Neural progenitor cell (in vitro differentiated cells): ENCODE data around the gene MYO18B.

ENCODE experiments used
- EZH2 ChIP-seq: fragments of 200-600 bp; sonication (generic); IDR thresholded peaks from 2 replicates; pipeline ENCODE4 v1.6.1; 2017; ENCODE audit warnings: antibody characterized with exemption, mild to moderate bottlenecking, moderate library complexity
- TF ChIP-seq, protein P1 (sequence below): fragments of 200-600 bp; sonication (generic); IDR thresholded peaks from 2 replicates; pipeline ENCODE4 v1.5.1; 2017; ENCODE audit warnings: antibody characterized with exemption, mild to moderate bottlenecking

GRCh38 chr22:26031641-26032040 is 289.7 kb downstream of the MYO18B start:
- TF ChIP-seq, protein P1, sequence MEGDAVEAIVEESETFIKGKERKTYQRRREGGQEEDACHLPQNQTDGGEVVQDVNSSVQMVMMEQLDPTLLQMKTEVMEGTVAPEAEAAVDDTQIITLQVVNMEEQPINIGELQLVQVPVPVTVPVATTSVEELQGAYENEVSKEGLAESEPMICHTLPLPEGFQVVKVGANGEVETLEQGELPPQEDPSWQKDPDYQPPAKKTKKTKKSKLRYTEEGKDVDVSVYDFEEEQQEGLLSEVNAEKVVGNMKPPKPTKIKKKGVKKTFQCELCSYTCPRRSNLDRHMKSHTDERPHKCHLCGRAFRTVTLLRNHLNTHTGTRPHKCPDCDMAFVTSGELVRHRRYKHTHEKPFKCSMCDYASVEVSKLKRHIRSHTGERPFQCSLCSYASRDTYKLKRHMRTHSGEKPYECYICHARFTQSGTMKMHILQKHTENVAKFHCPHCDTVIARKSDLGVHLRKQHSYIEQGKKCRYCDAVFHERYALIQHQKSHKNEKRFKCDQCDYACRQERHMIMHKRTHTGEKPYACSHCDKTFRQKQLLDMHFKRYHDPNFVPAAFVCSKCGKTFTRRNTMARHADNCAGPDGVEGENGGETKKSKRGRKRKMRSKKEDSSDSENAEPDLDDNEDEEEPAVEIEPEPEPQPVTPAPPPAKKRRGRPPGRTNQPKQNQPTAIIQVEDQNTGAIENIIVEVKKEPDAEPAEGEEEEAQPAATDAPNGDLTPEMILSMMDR, result no peak
- TF ChIP-seq EZH2, result no peak
